ENCODE results near the gene ISY1.

DNA sequence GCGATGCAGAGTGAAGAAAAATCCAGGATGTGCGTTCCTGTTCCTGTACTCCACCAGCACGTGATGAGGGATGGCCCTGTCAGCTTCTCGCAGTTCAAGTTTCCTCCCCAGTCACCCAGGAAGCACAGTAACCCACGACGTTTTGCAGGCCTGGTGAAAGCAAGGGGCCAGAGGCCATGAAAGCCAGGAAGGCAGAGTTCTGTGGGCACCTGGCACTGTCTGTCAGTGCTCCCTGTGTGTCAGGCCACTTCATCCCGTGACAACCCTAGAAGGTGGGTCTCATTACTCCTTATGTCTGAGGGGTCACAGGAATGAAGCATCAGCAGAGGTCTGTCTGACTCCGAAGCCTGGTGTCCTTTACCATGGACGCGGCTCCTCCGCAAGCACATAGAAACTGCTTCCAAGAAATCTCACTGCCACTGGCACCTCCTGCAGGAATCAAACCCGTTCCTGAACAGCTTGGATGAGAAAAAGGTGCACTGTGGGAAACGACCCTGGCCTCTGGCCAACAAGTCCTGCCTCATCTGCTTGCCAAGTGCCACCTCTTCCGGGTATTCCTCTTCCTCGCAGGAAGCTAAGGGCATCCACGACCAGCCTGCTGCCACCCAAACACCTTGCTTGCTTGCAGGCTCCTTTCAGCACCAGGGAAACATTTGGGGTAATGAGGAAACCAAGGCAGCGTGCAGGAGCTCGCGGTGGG is 53.8 kb downstream of the ISY1 start:
- TF ChIP-seq, protein P1, sequence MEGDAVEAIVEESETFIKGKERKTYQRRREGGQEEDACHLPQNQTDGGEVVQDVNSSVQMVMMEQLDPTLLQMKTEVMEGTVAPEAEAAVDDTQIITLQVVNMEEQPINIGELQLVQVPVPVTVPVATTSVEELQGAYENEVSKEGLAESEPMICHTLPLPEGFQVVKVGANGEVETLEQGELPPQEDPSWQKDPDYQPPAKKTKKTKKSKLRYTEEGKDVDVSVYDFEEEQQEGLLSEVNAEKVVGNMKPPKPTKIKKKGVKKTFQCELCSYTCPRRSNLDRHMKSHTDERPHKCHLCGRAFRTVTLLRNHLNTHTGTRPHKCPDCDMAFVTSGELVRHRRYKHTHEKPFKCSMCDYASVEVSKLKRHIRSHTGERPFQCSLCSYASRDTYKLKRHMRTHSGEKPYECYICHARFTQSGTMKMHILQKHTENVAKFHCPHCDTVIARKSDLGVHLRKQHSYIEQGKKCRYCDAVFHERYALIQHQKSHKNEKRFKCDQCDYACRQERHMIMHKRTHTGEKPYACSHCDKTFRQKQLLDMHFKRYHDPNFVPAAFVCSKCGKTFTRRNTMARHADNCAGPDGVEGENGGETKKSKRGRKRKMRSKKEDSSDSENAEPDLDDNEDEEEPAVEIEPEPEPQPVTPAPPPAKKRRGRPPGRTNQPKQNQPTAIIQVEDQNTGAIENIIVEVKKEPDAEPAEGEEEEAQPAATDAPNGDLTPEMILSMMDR (IDR thresholded peaks at IDR 0.05) = no peak
- TF ChIP-seq POLR2A (IDR thresholded peaks at IDR 0.05) = no peak
